Dendritic cell treated with granulocyte-macrophage colony-stimulating factor and Interleukin-4, amounts not matched to agents 40 ng/mL and 50 ng/mL, for 4 days (primary cell): ENCODE results near the gene DLGAP4.

Experiments used
- H3K27ac Mint-ChIP-seq: one replicate; pipeline ENCODE4 v1.8.0; 2022; ENCODE audit warnings: mild to moderate bottlenecking, mixed read lengths
- H3K27me3 Mint-ChIP-seq: one replicate; pipeline ENCODE4 v1.8.0; 2022; ENCODE audit warnings: mild to moderate bottlenecking, mixed read lengths
- H3K36me3 Mint-ChIP-seq: one replicate; pipeline ENCODE4 v1.8.0; 2022; ENCODE audit warnings: low read depth, mixed read lengths
- H3K4me1 Mint-ChIP-seq: one replicate; pipeline ENCODE4 v1.8.0; 2022; ENCODE audit warnings: low read depth, mixed read lengths
- H3K4me3 Mint-ChIP-seq: one replicate; pipeline ENCODE4 v1.8.0; 2022; ENCODE audit warnings: mild to moderate bottlenecking, moderate library complexity, mixed read lengths
- H3K9me3 Mint-ChIP-seq: one replicate; pipeline ENCODE4 v1.8.0; 2022; ENCODE audit warnings: mixed read lengths
- intact Hi-C: fragments of 100-400 bp; cut with micrococcal nuclease; formaldehyde crosslinking; loops from one replicate; pipeline ENCODE4 v1.15.0; 2022

The DLGAP4 gene

GRCh38 chr20:36479938-36480337 is 173.8 kb downstream of the DLGAP4 start:
- H3K27ac Mint-ChIP-seq, result no peak overlapping the region

DNA sequence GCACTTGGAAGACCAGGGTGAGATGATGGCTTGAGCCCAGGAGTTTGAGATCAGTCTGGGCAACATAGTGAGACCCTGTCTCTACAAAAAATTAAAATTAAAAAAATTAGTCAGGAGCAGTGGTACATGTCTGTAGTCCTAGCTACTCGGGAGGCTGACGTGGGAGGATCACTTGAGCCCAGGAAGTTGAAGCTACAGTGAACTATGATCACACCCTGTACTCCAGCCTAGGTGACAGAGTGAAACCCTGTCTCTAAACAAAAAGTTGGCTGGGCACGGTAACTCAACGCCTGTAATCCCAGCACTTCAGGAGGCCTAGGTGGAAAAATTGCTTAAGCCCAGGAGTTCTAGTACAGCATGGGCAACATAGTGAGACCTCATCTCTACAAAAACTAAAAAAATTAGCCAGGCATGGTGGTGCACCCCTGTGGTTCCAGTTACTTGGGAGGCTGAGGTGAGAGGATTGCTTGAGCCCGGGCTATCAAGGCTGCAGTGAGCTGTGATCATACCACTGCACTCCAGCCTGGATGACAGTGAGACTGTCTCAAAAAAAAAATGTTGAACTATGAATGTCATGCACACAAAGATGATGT is 174.4 kb downstream of the DLGAP4 start:
- H3K27ac Mint-ChIP-seq, result no peak overlapping the region
- intact Hi-C loops, result no loop called here
- peaks cover 44% of the 10 kb centered on the region for H3K36me3 Mint-ChIP-seq
- no peaks in the 10 kb centered on the region for H3K27me3 Mint-ChIP-seq
- H3K9me3 Mint-ChIP-seq, result no peaks in the 10 kb centered on the region
- H3K4me3 Mint-ChIP-seq, result no peak overlapping the region
- peaks cover 31% of the 10 kb centered on the region for H3K4me1 Mint-ChIP-seq

More at GRCh38 chr20:36479938-36480337, 173.8 kb downstream of the DLGAP4 start:
- no peaks in the 10 kb centered on the region for H3K27me3 Mint-ChIP-seq
- H3K36me3 Mint-ChIP-seq, result peaks cover 38% of the 10 kb centered on the region
- intact Hi-C loops, result no loop called here
- H3K9me3 Mint-ChIP-seq, result no peaks in the 10 kb centered on the region
- no peak overlapping the region for H3K4me3 Mint-ChIP-seq
- H3K4me1 Mint-ChIP-seq, result peaks cover 33% of the 10 kb centered on the region

DNA sequence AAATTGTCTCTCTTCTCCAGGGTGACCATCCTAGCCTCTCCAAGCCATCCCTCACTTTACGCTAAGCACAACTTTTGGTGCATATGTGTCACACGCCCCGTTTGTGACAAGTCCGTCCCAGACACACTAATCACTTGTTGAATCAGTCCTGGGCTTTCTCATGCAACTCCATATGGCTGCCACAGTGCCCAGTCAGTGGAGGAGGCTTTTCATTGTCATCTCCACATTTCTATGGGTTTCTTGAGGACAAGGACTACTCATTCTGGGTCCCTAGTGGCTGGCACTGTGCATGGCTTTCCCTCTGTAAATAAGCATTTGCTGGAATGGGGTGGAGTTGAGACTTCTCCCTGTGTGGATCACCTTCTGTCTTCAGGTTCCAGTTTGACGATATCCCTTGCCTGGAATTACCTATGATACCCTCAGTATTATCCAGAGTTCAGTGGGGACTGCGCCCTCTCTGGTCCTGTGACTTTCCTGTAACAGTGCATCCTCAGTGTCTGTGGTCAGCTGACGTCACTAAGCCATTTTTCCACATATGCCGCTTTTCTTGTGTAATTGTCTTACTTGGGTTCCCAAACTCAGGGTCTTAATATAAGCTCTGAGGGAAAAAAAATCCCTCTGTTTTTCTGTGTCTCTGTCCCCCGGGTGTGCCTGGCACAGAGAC is 175.4 kb downstream of the DLGAP4 start:
- peaks cover 37% of the 10 kb centered on the region for H3K36me3 Mint-ChIP-seq
- peaks cover 31% of the 10 kb centered on the region for H3K4me1 Mint-ChIP-seq
- H3K27ac Mint-ChIP-seq, result no peak overlapping the region
- H3K27me3 Mint-ChIP-seq, result no peaks in the 10 kb centered on the region
- intact Hi-C loops, result no loop called here
- H3K4me3 Mint-ChIP-seq, result no peak overlapping the region
- no peaks in the 10 kb centered on the region for H3K9me3 Mint-ChIP-seq

GRCh38 chr20:36482044-36482473 is 175.9 kb downstream of the DLGAP4 start:
- Mint-ChIP-seq H3K27me3 (no peaks in the 10 kb centered on the region), H3K4me3 (no peak overlapping the region), H3K27ac (no peak overlapping the region), H3K9me3 (no peaks in the 10 kb centered on the region), H3K36me3 (peaks cover 37% of the 10 kb centered on the region), H3K4me1 (peaks cover 36% of the 10 kb centered on the region)
- intact Hi-C loops, result no loop called here

GRCh38 chr20:36483209-36483918 is 177.2 kb downstream of the DLGAP4 start:
- H3K27me3 Mint-ChIP-seq, result no peaks in the 10 kb centered on the region
- H3K4me1 Mint-ChIP-seq, result peaks cover 45% of the 10 kb centered on the region
- intact Hi-C loops, result no loop called here
- H3K9me3 Mint-ChIP-seq, result no peaks in the 10 kb centered on the region
- H3K27ac Mint-ChIP-seq, result peak overlapping the region; percentile 26
- peaks cover 30% of the 10 kb centered on the region for H3K36me3 Mint-ChIP-seq
- H3K4me3 Mint-ChIP-seq, result no peak overlapping the region

GRCh38 chr20:36483919-36484808 is 178.0 kb downstream of the DLGAP4 start:
- Mint-ChIP-seq H3K27ac (peak overlapping the region; percentile 26), H3K27me3 (no peaks in the 10 kb centered on the region), H3K36me3 (peaks cover 25% of the 10 kb centered on the region), H3K4me3 (no peak overlapping the region), H3K9me3 (no peaks in the 10 kb centered on the region), H3K4me1 (peaks cover 45% of the 10 kb centered on the region)
- intact Hi-C loops, result no loop called here

- Mint-ChIP-seq H3K4me3 (no peak overlapping the region), H3K4me1 (peaks cover 50% of the 10 kb centered on the region), H3K27me3 (no peaks in the 10 kb centered on the region), H3K36me3 (peaks cover 25% of the 10 kb centered on the region), H3K27ac (no peak overlapping the region), H3K9me3 (no peaks in the 10 kb centered on the region)
- intact Hi-C loops, result no loop called here
Observed at GRCh38 chr20:36485286-36485685, 179.1 kb downstream of the DLGAP4 start.

GRCh38 chr20:36487069-36487468 is 180.9 kb downstream of the DLGAP4 start:
- Mint-ChIP-seq H3K36me3 (peaks cover 14% of the 10 kb centered on the region), H3K27me3 (no peaks in the 10 kb centered on the region), H3K4me3 (no peak overlapping the region), H3K9me3 (no peaks in the 10 kb centered on the region), H3K27ac (no peak overlapping the region), H3K4me1 (peaks cover 50% of the 10 kb centered on the region)
- intact Hi-C loops, result no loop called here

GRCh38 chr20:36490191-36490590 is 184.1 kb downstream of the DLGAP4 start:
- Mint-ChIP-seq H3K9me3 (no peaks in the 10 kb centered on the region), H3K4me3 (no peak overlapping the region), H3K27ac (no peak overlapping the region), H3K36me3 (peaks cover 17% of the 10 kb centered on the region), H3K4me1 (peaks cover 38% of the 10 kb centered on the region), H3K27me3 (no peaks in the 10 kb centered on the region)
- intact Hi-C loops, result no loop called here

GRCh38 chr20:36491901-36492617 is 185.9 kb downstream of the DLGAP4 start:
- Mint-ChIP-seq H3K27ac (peak overlapping the region; percentile 8), H3K4me1 (peaks cover 32% of the 10 kb centered on the region), H3K9me3 (no peaks in the 10 kb centered on the region), H3K27me3 (no peaks in the 10 kb centered on the region), H3K4me3 (no peak overlapping the region), H3K36me3 (peaks cover 31% of the 10 kb centered on the region)
- intact Hi-C loops, result no loop called here

DNA sequence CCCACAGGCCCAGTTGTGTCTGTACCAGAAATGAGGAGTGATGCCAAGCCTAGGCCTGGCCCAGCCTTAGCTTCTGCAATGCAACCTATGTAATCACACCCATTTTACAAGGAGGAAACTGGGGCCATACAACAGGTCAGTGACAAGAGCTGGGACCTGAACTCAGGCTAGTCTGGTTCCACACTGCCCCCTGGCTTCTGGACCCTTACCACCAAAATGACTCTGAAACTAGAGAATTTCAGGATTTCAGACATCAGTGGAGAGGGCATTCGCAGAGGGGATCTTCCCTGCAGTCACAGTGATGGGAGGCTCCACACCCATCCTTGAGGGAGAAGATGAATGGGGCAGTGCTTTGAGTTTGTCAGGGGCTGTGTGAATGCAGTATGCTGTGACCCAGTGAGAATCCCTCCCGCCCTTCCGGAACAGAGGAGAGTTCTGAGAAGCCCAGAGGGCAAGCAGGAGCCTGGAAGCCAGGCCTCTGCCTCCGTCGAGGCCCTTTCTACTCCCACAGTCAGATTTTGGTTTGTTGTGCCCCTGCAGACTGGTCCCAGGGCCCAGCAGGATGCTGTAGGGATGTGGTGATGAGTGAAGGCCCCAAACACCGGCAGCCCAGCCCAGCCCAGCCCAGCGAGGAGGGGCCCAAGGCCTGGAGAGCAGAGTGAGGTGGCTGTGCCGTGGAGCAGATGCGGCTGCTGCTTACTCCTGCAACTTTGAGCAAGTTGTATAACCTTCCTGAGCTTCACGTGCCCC is 187.1 kb downstream of the DLGAP4 start:
- no peak overlapping the region for H3K4me3 Mint-ChIP-seq

GRCh38 chr20:36493801-36494114 is 187.6 kb downstream of the DLGAP4 start:
- intact Hi-C loops, result no loop called here
- peaks cover 24% of the 10 kb centered on the region for H3K4me1 Mint-ChIP-seq

More for the DNA sequence above, 187.1 kb downstream of the DLGAP4 start:
- intact Hi-C loops, result no loop called here
- H3K4me1 Mint-ChIP-seq, result peaks cover 24% of the 10 kb centered on the region
- no peaks in the 10 kb centered on the region for H3K27me3 Mint-ChIP-seq
- H3K9me3 Mint-ChIP-seq, result no peaks in the 10 kb centered on the region
- peaks cover 42% of the 10 kb centered on the region for H3K36me3 Mint-ChIP-seq
- no peak overlapping the region for H3K27ac Mint-ChIP-seq

More at GRCh38 chr20:36493801-36494114, 187.6 kb downstream of the DLGAP4 start:
- H3K27me3 Mint-ChIP-seq, result no peaks in the 10 kb centered on the region
- peaks cover 48% of the 10 kb centered on the region for H3K36me3 Mint-ChIP-seq
- no peaks in the 10 kb centered on the region for H3K9me3 Mint-ChIP-seq
- H3K4me3 Mint-ChIP-seq, result no peak overlapping the region
- H3K27ac Mint-ChIP-seq, result no peak overlapping the region
